CD4-positive, CD25-positive, alpha-beta regulatory T cell (primary cell): ENCODE results near the gene UQCRFS1. TPM values are rescaled to one million over a fixed set of nuclear protein-coding genes. Genes with fewer than 3 reads are reported as not detected.

Source experiments
- ATAC-seq, 2 donors: fragments of 150-1000 bp; cut with Tn5 transposase; one replicate each; pipeline ENCODE4 v1.10.0; 2021; ENCODE audit warnings: low read depth in 2 of 2, moderate number of reproducible peaks in 2 of 2, moderate library complexity in 1 of 2
- DNase-seq, 3 donors: peaks; one replicate each; pipeline versions ENCODE4 v3.0.0 to v3.0.0-alpha.2; 2012 to 2022; ENCODE audit warnings: mixed read lengths in 1 of 3
- H3K27ac ChIP-seq: one replicate; pipeline ENCODE4 v1.7.0; 2013; ENCODE audit warnings: mild to moderate bottlenecking, low read length; ENCODE audit not compliant: insufficient read depth, poor library complexity, severe bottlenecking
- H3K27me3 ChIP-seq: one replicate; pipeline ENCODE4 v1.7.0; 2013; ENCODE audit warnings: low read length; ENCODE audit not compliant: control insufficient read depth, insufficient read depth
- H3K36me3 ChIP-seq: one replicate; pipeline ENCODE4 v1.7.0; 2013; ENCODE audit warnings: mild to moderate bottlenecking, low read length, moderate library complexity; ENCODE audit not compliant: control insufficient read depth, insufficient read depth
- H3K4me1 ChIP-seq: 2 replicates; pipeline ENCODE4 v1.7.0; 2013; ENCODE audit warnings: mild to moderate bottlenecking, low read length; ENCODE audit not compliant: insufficient read depth, control insufficient read depth, poor library complexity, severe bottlenecking
- H3K4me3 ChIP-seq: one replicate; pipeline ENCODE4 v1.7.0; 2013; ENCODE audit warnings: low read depth, mild to moderate bottlenecking, low read length, moderate library complexity
- H3K9me3 ChIP-seq, 2 experiments: 1 replicate in 1 of 2; 2 replicates in 1 of 2; pipeline ENCODE4 v1.7.0; 2013; ENCODE audit warnings: low read length in 2 of 2, mild to moderate bottlenecking in 1 of 2, moderate library complexity in 1 of 2; ENCODE audit not compliant: control insufficient read depth in 2 of 2
- H3K27ac Mint-ChIP-seq, 3 donors: one replicate each; pipeline ENCODE4 v1.8.0; 2020 to 2022; ENCODE audit warnings: mild to moderate bottlenecking in 3 of 3, mixed read lengths in 3 of 3, moderate library complexity in 2 of 3
- H3K27me3 Mint-ChIP-seq: one replicate; pipeline ENCODE4 v1.8.0; 2022; ENCODE audit warnings: mild to moderate bottlenecking, mixed read lengths
- H3K36me3 Mint-ChIP-seq: one replicate; pipeline ENCODE4 v1.8.0; 2020; ENCODE audit warnings: mixed read lengths
- H3K4me1 Mint-ChIP-seq, 4 donors: one replicate each; pipeline ENCODE4 v1.8.0; 2020 to 2022; ENCODE audit warnings: mixed read lengths in 4 of 4, mild to moderate bottlenecking in 1 of 4
- H3K4me3 Mint-ChIP-seq, 4 donors: one replicate each; pipeline ENCODE4 v1.8.0; 2020 to 2022; ENCODE audit warnings: mild to moderate bottlenecking in 4 of 4, mixed read lengths in 4 of 4, moderate library complexity in 3 of 4
- H3K9me3 Mint-ChIP-seq, 7 donors: one replicate each; pipeline ENCODE4 v1.8.0; 2020 to 2022; ENCODE audit warnings: mixed read lengths in 7 of 7, mild to moderate bottlenecking in 3 of 7, moderate library complexity in 2 of 7
- polyA plus RNA-seq, 4 donors: library from polyadenylated mRNA; unstranded; fragments of 300-500 nt; fragmentation: Illumina TruSeq; gene quantifications; one replicate each; pipeline ENCODE4 v1.2.3, GENCODE V29; 2021
- total RNA-seq: library from RNA; stranded (reverse); gene quantifications from one replicate; pipeline ENCODE4 v1.2.3, GENCODE V29; 2022

Gene UQCRFS1
- total and polyA plus RNA-seq, 5 donors from 2014 or later = 27.2 to 108 (median 95.1) TPM

DNA sequence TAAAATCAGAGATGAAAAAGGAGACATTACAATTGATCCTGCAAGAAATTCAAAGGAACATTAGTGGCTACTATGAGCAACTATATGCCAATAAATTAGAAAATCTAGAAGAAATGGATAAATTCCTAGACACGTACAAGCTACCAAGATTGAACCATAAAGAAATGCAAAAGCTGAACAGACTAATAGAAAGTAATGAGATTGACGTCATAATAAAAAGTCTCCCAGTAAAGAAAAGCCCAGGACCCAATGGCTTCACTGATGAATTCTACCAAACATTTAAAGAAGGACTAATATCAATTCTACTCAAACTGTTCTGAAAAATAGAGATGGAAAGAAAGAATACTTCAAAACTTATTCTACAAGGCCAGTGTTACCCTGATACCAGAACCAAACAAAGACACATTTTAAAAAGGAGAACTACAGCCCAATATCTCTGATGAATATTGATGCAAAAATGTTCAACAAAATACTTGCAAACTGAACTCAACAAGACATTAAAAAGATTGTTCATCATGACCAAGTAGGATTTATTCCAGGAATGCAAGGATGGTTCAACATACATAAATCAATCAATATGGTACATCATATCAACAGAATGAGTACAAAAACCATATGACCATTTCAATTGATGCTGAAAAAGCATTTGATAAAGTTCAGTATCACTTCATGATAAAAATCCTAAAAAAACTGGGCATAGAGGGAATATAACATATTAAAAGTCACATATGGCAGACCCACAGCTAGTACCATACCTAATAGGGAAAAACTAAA lies 35.8 kb downstream of the UQCRFS1 start:
- H3K4me1 ChIP-seq = no peaks in the 10 kb centered on the region
- Mint-ChIP-seq H3K4me1 (no peaks in the 10 kb centered on the region), H3K4me3 (no peak overlapping the region), H3K27me3 (no peaks in the 10 kb centered on the region), H3K9me3 (peaks cover 0 to 52% (median 18%) of the 10 kb centered on the region in 7 donors), H3K36me3 (no peaks in the 10 kb centered on the region), H3K27ac (no peak overlapping the region)
- H3K4me3 ChIP-seq = no peak overlapping the region
- DNase-seq (no peak), ATAC-seq (no peak)
- H3K27ac ChIP-seq = no peak overlapping the region
- H3K27me3 ChIP-seq = no peaks in the 10 kb centered on the region
- peaks cover 24 to 29% of the 10 kb centered on the region in 2 experiments for H3K9me3 ChIP-seq
- H3K36me3 ChIP-seq = no peaks in the 10 kb centered on the region

DNA sequence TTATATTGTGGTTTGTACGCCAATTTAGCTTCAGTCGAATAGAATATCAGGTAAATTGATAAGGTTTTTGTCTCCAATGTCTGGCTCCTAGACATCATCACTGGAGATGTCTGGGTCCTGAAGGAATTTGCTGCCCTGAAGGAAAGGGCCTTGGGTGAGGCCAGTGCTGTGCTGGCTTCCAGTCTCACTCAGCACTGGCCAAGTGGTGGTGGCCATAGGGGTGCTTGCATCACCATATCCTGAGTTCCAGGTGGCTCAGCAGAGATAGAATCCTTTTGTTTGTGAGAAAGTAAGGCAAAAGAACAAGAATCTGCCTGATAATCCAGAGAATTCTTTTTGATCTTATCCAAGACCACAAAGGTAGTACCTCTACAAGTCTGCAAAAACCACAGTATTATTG lies 39.1 kb downstream of the UQCRFS1 start:
- H3K27ac ChIP-seq = no peak overlapping the region
- no peaks in the 10 kb centered on the region for H3K27me3 ChIP-seq
- peaks cover 34 to 38% of the 10 kb centered on the region in 2 experiments for H3K9me3 ChIP-seq
- H3K27ac Mint-ChIP-seq = no peak overlapping the region
- H3K4me1 ChIP-seq = no peaks in the 10 kb centered on the region
- ATAC-seq (no peak), DNase-seq (no peak)
- no peak overlapping the region for H3K4me3 Mint-ChIP-seq
- H3K36me3 ChIP-seq = no peaks in the 10 kb centered on the region
- no peak overlapping the region for H3K4me3 ChIP-seq
- no peaks in the 10 kb centered on the region for H3K36me3 Mint-ChIP-seq
- H3K9me3 Mint-ChIP-seq = peaks cover 0 to 51% (median 20%) of the 10 kb centered on the region in 7 donors
- peaks cover 5% of the 10 kb centered on the region for H3K27me3 Mint-ChIP-seq
- no peaks in the 10 kb centered on the region for H3K4me1 Mint-ChIP-seq

DNA sequence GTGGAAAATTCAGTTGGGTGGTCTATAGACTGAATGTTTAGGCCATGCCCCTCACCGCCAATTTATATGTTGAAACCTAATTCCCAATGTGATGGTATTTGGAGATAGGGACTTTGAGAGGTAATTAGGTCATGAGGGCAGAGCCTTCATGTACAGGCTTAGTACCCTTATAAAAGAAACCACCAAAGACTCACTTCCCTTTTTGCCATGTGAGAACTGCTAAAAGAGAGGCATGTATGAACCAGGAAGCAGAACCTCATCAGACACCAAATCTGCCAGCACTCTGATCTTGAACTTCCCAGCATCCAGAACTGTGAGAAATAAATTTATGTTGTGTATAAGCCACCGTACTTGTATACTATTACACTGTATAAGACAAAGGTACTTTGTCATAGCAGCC lies 40.6 kb downstream of the UQCRFS1 start:
- Histone ChIP-seq H3K27ac (no peak overlapping the region), H3K27me3 (no peaks in the 10 kb centered on the region), H3K4me3 (no peak overlapping the region), H3K4me1 (no peaks in the 10 kb centered on the region), H3K36me3 (no peaks in the 10 kb centered on the region), H3K9me3 (peaks cover 25 to 30% of the 10 kb centered on the region in 2 experiments)
- no peak for DNase-seq
- Mint-ChIP-seq H3K9me3 (peaks cover 0 to 45% (median 17%) of the 10 kb centered on the region in 7 donors), H3K4me3 (no peak overlapping the region), H3K27me3 (peaks cover 5% of the 10 kb centered on the region), H3K36me3 (no peaks in the 10 kb centered on the region), H3K4me1 (no peaks in the 10 kb centered on the region), H3K27ac (no peak overlapping the region)
- ATAC-seq = no peak

DNA sequence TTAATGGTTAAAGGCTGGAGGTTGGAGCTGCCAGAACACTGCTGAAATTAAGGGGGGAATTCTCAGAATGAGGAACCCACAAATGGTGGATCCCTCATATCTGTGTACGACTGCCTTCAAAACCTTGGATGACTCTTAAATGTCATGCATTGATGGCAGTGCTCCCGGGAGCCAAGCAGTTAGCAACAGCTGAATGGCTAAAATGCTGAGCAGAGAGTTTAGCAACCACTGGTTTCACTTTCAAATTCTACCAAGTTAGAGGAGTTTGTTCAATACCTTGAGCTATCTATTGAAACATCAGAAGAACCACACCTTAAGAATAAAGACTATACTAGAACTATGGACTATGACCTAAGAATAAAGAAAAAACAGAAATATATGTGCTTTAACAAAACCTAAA lies 41.4 kb downstream of the UQCRFS1 start:
- Histone ChIP-seq H3K9me3 (peaks cover 22 to 25% of the 10 kb centered on the region in 2 experiments), H3K4me1 (no peaks in the 10 kb centered on the region), H3K27ac (no peak overlapping the region), H3K4me3 (no peak overlapping the region), H3K27me3 (no peaks in the 10 kb centered on the region), H3K36me3 (no peaks in the 10 kb centered on the region)
- H3K27me3 Mint-ChIP-seq = peaks cover 5% of the 10 kb centered on the region
- H3K27ac Mint-ChIP-seq = no peak overlapping the region
- peak in 1 of 3 donors; percentile 2 for DNase-seq
- H3K36me3 Mint-ChIP-seq = no peaks in the 10 kb centered on the region
- H3K9me3 Mint-ChIP-seq = peaks cover 0 to 37% (median 13%) of the 10 kb centered on the region in 7 donors
- ATAC-seq = no peak
- no peak overlapping the region for H3K4me3 Mint-ChIP-seq
- no peaks in the 10 kb centered on the region for H3K4me1 Mint-ChIP-seq

DNA sequence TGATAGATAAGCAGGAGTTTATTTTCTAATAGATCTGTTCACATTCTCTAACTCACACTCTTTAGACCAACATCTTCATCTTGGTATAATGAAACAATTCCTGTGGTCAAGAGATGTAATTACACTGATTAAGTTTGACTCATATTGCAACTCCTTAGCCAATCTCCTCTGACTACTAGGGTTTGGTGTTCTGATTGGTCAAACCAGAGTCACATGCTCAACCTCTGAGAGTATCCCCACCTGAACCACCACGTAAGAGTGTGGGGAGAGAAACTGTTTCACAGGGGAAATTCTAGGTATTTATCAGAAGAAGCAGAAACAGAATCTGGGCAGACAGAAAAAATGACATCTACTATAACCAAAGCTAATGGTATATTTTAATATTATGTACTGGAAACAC lies 42.4 kb downstream of the UQCRFS1 start:
- H3K4me3 ChIP-seq = no peak overlapping the region
- H3K9me3 Mint-ChIP-seq = peaks cover 0 to 30% (median 12%) of the 10 kb centered on the region in 7 donors
- no peaks in the 10 kb centered on the region for H3K4me1 Mint-ChIP-seq
- DNase-seq (no peak), ATAC-seq (no peak)
- no peak overlapping the region for H3K27ac Mint-ChIP-seq
- H3K36me3 Mint-ChIP-seq = no peaks in the 10 kb centered on the region
- H3K36me3 ChIP-seq = no peaks in the 10 kb centered on the region
- no peaks in the 10 kb centered on the region for H3K27me3 ChIP-seq
- H3K4me3 Mint-ChIP-seq = peak overlapping the region in 1 of 4 donors; percentile 66
- H3K27ac ChIP-seq = no peak overlapping the region
- H3K27me3 Mint-ChIP-seq = peaks cover 5% of the 10 kb centered on the region
- H3K9me3 ChIP-seq = peaks cover 16 to 19% of the 10 kb centered on the region in 2 experiments
- no peaks in the 10 kb centered on the region for H3K4me1 ChIP-seq

DNA sequence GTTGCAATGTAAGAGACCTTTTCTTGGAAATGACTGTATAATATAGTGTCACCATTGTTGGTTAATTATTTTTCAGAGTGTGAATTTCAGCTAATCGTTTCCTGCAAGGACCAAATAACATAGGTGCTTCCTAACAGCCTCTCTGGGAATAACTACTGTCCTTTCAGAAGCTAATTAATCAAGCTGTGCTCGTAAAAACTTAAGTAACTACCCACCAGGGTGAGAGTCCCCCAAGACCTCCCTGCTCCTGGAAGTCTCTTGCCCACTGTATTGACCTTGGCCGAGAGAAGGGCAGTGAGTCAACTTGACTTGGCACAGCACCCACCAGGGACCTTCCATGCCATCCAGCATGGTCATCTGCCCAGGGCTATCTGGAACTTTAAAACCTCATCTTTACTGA lies 50.3 kb downstream of the UQCRFS1 start:
- DNase-seq (no peak), ATAC-seq (no peak)
- Mint-ChIP-seq H3K27ac (no peak overlapping the region), H3K4me3 (no peak overlapping the region), H3K9me3 (peaks cover 0 to 6% (median 3%) of the 10 kb centered on the region in 7 donors), H3K36me3 (no peaks in the 10 kb centered on the region), H3K27me3 (no peaks in the 10 kb centered on the region), H3K4me1 (no peaks in the 10 kb centered on the region)
- Histone ChIP-seq H3K9me3 (no peaks in the 10 kb centered on the region), H3K4me3 (no peak overlapping the region), H3K36me3 (no peaks in the 10 kb centered on the region), H3K27me3 (peaks cover 2% of the 10 kb centered on the region), H3K27ac (no peak overlapping the region), H3K4me1 (no peaks in the 10 kb centered on the region)

DNA sequence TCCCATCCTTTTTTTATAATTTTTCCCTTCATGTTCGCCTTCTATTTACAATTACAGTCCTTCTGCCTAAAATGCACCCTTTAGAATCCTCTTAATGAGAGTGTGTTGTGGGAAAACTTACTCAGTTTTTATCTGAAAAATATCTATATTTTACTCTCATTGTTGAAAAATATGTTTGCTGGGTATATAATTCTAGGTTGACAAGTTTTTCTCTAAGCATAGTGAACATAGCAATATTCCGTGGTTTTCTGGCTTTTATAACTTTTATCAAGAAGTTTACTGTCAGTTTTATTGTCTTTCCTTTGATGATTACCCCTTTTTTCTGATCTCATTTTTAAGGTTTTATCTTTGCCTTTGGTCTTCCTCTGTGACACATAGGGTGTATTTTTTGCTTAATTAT lies 57.3 kb downstream of the UQCRFS1 start:
- H3K4me1 Mint-ChIP-seq = no peaks in the 10 kb centered on the region
- peaks cover 6 to 10% of the 10 kb centered on the region in 2 experiments for H3K9me3 ChIP-seq
- no peaks in the 10 kb centered on the region for H3K4me1 ChIP-seq
- ATAC-seq (no peak), DNase-seq (no peak)
- no peaks in the 10 kb centered on the region for H3K36me3 ChIP-seq
- no peak overlapping the region for H3K27ac Mint-ChIP-seq
- no peak overlapping the region for H3K27ac ChIP-seq
- H3K4me3 ChIP-seq = no peak overlapping the region
- H3K36me3 Mint-ChIP-seq = peaks cover 5% of the 10 kb centered on the region
- H3K9me3 Mint-ChIP-seq = peaks cover 3 to 35% (median 12%) of the 10 kb centered on the region in 7 donors
- no peak overlapping the region for H3K4me3 Mint-ChIP-seq
- no peaks in the 10 kb centered on the region for H3K27me3 Mint-ChIP-seq
- no peaks in the 10 kb centered on the region for H3K27me3 ChIP-seq
